GM19372 (cell line): Measurements from ENCODE around the gene GRIN2A.

Experiments used
- ATAC-seq: cut with Tn5 transposase; IDR thresholded peaks from one replicate; pipeline ENCODE4 v1.9.1; 2021; ENCODE audit warnings: mild to moderate bottlenecking, low read depth, moderate library complexity; ENCODE audit not compliant: unreplicated experiment

Gene GRIN2A

DNA sequence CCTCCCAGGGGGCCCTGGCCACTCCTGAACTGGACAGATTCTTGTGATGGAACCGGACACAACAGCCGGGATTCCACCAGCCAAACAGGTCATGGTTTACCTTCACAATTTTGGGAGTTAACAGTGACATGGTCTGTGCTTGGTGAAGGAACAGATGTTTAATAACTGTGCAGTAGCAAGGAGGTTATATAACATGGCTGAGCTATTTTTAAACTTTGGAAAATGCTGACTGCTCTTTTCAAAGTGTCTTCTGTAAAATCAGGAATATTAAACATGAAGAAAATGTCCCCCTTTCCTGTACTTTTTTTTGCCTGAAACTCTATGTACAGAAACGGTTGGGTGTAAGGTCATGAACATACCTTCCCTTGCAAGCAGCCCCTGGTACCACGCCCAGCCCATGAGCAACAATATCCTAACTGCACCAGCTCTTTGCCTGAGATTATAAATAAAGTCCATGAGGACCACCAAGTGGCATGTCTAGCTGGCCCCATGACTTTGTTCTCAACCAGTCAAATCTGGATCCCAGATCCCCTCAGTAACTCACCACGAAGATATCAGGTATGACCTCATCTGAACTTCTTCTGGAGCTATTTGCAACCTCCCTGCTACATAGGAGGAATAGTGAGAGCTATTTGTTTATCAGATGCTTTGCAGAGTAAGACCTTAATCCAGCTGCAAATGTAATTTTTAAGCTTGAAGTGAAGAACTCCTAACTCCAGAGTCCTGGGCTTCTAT is 249.1 kb downstream of the GRIN2A start:
- ATAC-seq, result no peak

DNA sequence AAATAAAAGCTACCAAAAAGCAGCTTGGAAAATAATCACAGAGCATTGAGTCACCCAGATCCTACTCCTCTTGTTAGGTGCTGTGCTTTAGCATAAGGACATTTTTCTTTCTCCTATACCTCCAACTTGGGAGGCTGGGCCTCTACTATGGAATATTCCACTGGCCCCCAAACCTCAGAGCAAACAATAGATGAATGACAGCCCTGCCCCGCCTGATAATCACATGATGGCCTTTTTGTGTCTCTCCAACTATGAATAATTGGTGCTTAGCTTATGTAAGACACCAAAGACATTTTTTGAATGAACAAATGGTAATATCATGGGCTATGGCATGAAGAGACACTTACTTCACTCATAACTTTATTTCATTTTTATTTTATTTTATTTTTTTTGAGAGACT is 250.2 kb downstream of the GRIN2A start:
- ATAC-seq, result no peak

DNA sequence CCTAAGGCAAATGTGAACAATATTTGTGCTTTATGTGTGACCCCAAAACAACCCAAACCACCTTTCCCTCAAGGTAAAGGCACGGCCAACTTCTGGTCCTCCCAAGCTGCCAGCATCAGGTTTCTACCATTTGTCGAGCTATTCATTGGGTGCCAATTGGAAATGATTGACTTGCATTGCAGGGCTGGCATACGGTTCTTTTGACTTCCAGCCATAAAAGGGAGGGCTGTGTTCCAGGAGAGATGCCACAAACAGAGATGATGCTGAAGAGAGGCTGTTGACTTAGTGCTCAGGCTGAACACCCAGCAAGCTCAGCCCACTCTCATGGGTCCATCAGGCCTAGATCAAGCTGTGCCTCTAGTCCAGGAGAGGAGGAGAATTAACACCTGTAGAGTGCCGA is 252.4 kb downstream of the GRIN2A start:
- ATAC-seq, result no peak

DNA sequence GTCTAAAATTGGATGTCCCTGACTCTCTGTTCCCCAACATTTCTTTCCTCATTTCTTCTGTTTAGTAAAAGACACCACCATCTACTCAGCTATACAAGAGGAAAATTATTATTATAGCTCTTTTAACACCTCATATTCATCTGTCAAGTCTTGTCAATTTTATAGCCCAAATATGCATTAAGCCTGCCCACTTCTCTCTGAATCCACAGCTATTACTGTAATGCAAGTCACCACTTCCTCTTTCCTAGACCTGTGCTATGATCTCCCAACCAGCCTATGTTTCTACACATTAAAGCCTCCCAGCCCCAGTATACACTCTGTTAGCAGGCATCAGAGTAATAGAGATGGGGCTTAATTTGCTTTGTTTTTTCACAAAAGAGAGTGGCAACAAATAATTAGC is 252.9 kb downstream of the GRIN2A start:
- no peak for ATAC-seq

DNA sequence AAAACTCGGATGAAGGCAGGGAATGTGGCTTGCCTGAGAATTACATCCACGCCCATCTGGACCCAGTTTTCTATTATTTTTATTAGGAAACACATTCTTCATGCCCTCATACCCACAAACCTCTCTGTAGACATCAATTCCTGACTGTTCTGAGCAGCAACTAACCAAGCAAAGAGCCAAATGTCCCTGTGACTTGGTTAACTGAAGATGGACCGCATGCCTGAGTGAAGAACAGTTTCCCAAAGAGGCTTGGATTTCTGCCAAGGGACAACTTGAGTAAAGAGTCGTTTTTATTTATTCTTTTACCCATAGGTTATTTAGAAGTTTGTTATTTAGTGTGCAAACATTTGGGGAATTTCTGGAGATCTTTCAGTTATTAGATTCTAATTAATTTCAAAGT is 259.8 kb downstream of the GRIN2A start:
- no peak for ATAC-seq

DNA sequence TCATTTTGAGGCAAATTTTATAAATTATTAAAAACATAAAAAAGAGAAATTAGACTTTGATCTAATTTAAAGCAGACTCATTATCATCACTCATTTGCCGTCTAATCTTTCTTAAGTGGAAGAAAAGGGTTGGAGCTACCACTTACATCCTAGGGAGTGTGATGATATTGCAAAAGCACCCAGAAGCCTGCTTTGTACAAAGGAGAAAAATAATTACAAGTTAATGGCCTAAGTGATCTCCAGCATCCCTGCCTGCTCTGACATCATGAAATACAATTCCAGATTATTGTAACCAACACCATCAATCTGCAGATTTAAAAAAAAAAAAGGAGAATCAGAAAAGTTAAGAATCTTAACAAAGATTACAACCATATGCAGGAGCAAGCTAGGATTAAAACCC is 260.2 kb downstream of the GRIN2A start:
- no peak for ATAC-seq

DNA sequence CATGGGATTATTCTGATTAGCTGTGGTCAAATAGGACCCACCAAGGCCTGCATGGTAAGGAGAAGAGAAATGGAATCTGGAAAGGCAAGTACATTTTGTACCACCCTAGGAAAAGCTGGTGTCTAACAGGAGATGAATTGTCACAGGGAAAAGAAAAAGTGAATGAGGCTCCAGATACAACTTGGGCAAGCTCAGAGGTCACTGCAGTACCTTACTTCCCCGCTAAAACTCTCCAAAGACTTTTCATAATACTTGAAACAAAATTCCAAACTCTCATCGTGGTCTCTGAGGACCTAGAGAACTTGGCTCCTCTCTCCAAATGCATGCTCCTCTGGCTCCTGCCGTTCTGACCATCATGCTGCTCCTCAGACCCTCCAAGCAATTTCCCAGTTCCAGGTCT is 262.8 kb downstream of the GRIN2A start:
- ATAC-seq, result no peak

DNA sequence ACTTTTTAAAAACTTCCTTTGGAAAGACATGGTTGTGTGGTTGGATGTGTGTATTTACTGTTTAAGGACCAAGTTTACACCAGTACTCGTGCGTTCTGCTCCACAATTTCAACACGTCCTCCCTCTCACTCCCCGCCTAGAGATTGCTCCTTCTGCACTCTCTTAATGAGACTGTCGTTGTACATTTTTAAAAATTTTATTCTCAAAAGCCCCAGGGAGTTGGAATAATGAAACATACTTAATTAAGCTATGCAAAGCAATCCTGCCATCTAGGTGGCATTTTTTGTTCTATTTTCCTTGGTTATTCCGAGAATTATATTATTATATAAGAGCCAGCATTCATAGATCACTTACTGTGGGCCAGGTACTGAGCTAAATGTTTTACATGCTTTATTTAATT is 264.5 kb downstream of the GRIN2A start:
- no peak for ATAC-seq

DNA sequence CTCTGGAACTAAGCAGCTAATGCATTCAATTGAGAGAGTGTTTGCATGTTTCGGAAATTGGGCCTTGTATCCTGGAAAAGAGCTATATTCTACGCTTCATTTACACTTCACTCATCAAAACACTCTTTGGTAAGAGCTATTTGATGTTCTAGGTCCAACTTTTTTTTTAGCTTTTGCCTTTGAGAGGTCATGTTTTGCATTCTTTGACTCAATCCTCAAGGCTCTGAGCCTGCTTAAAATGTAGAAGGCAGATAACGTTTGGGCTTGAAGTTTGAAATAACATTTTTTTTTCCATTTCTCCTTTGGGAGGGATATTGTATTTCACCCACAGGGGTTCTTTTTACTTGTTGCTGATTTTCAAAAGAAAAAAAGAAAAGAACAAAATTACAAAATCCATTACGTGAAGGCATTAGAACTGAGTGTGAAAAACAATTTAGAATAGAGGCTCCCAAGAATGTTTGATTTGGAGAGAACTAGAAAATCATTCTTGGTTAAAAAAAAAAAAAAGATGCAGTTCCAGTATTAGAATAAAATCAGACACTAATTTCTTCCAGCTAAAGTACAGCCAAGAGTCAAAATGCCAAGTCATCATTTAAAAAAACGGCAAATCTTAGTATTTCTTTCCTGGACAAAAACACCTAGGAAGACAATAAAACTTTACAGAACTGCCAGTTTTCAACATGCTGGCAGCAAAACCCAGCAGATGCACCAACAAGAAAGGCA is 268.5 kb downstream of the GRIN2A start:
- no peak for ATAC-seq

DNA sequence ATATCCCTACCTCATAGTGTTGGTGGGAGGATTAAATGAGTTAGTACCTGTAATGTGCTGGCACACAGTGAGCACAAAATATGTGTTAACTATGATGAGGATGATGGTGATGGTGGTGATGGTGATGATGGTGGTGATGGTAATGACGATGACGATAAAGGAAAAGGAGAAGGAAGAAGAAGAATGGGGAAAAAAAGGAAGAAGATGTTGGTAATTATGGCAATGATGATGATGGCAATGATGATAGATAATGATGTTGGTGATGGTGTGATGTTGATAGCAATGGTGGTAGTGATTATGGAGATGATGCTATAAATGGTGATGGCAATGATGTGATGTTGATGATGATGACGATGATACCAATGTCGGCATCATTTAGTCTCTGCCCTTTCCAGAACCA is 270.2 kb downstream of the GRIN2A start:
- no peak for ATAC-seq

DNA sequence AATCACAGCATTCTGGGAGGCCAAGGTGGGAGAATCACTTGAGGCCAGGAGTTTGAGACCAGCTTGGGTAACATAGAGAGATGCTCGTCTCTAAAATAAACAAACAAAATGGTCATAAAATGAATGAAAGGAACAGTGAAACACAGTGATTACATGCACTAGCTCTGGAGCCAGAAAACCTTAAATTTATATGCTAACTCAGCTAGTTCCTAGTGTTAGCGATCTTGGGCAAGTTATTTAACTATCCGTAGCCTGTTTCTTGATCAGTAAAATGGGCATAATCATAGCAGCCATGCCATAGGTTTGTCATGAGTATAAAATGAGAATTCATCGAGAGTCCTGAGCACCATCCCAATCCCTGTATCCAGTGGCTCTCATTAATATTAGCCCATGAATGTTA is 271.0 kb downstream of the GRIN2A start:
- no peak for ATAC-seq

DNA sequence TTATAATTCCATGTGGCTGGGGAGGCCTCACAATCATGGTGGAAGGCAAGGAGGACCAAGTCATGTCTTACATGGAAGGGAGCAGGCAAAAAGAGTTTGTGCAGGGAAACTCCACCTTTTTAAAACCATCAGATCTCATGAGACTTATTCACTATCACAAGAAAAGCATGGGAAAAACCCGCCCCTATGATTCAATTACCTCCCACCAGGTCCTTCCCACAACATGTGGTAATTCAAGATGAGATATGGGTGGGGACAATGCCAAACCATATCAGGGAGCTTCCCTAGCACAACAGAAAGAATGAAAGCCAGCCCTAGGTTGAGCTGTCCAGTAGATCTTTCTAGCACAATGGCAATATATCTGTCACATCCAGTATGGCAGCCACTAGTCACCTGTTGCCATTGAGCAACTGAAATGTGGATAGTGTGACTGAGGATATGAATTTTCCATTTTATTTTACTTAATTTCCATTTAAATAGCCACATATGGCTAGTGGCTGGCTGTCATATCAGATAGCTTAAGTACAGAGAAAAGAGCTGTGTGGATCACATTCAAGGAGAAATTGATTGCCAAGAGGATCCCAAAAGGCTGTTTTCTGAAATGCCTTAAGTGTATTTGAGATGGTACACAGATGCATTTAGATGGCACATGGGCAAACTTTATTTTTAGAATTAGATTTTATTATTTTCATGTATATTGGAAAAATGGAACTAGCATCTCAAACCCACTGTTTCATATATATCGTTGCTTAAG is 273.0 kb downstream of the GRIN2A start:
- ATAC-seq, result no peak

DNA sequence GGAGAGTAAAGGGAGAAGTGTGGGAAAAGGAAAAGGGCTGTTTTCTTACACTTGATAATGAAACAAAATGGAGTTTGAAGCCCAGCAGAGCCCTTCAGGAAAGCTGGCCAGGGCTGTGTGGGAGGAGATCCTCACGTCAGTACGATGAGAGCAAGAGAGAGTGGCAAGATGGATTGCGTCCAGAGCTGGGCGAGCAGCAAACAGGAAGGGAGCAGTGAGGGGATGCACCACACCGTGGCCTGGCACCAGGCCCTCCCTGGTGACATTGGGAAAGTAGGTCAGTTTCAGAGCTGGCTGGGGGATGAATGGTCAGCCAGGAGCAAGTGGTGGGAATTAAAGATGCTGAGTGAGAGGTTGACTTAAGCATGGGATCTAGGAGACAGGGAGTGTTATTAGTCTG is 273.6 kb downstream of the GRIN2A start:
- ATAC-seq, result no peak

DNA sequence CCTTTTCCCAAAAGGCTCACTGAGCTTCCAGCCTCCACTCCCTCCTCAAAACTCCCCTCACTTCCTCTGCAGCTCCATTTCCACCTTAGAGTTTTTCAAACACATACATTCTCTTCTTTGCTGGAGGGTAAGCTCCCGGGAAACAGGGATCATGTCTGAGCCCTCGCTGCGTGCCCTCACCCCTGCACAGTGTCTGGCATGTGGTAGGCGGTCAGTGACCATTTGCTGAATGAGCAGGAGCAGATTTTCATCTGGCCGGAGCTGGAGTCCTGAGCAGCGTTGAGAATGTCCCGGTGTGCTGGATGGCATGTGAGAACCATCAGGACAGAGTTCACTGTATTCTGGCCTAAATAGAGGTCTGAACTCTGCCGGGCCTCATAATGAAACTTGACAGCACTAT is 274.5 kb downstream of the GRIN2A start:
- ATAC-seq, result no peak

DNA sequence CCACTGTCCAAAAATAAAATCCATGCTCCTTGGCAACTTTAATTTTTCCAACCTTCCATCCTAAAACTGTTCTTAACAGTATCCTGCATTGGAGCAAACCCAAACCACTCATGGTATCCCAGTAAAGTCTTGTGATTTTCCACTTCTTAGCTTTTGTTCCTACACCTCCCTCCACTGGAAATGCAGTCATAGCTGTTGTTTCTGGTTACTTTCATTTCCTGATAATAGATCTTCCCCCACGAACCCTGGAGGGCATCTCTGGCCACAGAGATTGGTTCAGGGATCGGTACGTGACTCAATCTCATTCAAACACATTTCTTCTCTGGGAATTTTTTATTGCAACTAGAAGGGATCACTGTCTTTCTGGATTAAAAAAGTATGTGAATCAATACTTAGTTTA is 276.0 kb downstream of the GRIN2A start:
- ATAC-seq, result no peak

DNA sequence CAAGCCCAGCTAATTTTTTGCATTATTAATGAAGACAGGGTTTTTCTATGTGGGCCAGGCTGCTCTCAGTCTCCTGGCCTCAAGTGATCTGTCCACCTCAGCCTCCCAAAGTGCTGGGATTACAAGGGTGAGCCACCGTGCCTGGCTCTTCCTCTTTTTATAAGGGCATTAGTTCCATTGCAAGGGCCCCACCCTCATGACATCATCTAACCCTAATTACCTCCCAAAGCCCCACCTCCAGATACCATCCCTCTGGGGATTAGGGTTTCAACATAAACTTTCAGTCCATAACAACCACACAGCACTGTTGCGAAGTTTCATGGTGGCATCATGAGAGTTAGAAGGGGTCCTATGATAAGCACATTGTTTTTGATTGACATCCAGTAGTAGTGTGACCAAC is 277.7 kb downstream of the GRIN2A start:
- no peak for ATAC-seq

DNA sequence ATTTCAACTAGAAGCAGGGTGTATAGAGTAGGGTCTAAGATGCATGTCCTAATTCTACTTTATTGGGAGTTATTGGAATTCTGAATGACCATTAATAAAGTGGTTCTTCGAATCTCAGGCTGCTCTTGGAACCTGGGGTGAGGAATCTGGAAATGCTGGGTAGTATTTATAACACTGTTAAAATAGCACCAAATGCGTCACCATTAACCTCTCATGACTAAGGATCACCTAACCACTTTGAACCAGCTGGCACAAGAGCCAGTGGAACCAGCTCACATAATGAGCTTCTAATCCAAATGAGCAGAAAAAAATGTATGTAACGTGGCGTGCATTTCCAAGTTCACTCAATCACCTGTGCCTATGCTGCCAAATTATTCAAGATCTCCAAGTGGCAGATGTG is 281.7 kb downstream of the GRIN2A start:
- ATAC-seq, result no peak

DNA sequence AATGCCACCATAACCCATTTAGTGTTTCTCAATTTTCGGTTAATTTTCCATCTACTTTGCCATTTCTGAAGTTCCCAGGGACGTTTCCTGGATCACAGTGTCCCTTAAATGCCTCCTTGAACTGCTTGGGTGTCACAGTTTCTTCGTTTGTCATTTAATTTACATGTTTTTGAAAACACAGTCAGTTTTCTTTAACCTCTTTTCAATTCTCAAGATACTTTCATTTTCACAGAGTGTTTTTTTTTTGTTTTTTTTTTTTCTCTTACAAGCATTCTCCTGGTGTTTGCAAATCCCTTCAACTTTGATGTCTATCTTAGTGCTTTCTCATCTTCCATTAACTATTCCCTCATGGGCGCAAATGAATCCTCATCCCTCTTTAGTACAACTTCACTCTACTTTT is 283.7 kb downstream of the GRIN2A start:
- no peak for ATAC-seq

DNA sequence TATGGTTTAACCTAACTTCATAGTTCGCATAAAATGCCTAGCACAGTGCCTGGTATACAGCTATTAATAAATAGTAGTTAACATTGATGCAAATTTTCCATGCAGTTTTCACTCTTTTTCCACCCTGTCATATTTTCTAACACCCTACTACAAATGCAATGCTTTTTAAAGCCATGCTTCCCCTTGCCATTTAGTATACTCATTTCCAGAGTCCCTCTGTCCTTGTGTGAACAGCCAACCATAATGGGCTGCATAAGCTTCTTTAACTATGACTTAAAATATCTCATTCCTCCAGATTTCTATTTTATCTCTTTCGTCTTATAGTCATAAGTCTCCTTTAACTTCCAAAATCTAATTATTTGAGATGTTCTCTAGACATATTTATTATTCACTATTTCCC is 284.1 kb downstream of the GRIN2A start:
- no peak for ATAC-seq

DNA sequence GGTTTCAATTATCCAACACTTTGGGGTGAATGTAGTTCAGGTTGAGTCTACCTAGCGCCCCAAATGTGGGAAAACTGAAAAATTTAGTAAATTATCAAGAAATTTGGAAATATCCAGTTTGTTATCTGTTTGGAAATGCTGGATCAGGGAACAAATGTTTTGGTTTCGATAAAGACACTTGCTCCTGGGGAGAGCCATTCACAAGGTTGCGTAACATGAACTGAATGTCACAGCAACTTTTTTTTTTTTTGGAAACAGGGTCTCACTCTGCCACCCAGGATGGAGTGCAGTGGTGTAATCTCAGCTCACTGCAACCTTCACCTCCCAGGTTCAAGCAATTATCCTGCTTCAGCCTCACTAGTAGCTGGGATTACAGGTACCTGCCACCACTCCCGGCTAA is 286.4 kb downstream of the GRIN2A start:
- ATAC-seq, result no peak

DNA sequence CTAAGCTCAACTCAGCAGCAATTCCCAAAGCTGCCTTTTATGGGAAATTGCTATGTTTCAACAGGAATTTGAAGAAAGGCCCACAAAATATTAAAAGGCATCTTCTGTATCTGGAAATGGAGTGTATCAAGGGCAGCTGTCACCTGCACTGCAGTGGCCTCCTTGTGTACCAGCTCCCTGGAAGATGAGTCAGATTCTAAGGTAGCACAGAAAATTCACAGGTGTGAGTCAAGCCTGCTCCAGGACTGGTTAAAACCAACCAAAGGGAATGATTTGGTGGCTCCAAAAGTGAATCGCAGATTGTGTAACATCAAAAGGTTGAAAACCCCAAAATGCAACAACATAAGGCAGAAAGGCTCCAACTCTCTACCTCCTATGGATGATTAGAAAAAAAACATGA is 296.4 kb downstream of the GRIN2A start:
- ATAC-seq, result no peak

DNA sequence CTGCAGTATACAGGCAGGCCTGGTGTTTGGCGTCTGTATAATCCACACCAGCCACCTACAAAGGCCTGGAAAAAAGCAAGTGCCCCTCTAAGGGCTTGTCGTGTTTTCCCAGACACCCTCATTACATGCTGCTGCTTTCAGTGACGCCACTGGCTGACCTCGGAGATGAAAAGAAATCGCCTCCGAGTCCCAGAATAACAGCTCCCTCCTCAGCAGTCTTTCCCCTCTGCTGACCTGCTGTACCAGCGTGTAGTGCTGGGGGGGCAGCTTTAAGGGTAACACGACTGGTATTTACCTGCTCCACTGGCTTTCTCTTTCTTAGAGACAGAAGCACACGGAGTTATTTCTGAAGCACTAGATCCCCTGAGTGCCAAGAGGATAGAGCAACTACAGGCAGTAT is 296.8 kb downstream of the GRIN2A start:
- no peak for ATAC-seq
